Neural progenitor cell (in vitro differentiated cells): Measurements from ENCODE around the gene SPC24. TPM values are rescaled to one million over a fixed set of nuclear protein-coding genes. Genes with fewer than 3 reads are reported as not detected.

Experiments
- DNase-seq: peaks from one replicate; pipeline ENCODE4 v3.0.0-alpha.2; 2016; ENCODE audit warnings: low spot score
- H2AFZ ChIP-seq: fragments of 200-600 bp; sonication (generic); replicated peaks from 2 replicates; pipeline ENCODE4 v1.6.1; 2016; ENCODE audit warnings: antibody characterized with exemption
- H3F3A ChIP-seq: fragments of 200-600 bp; sonication (generic); 2 replicates; pipeline ENCODE4 v1.6.1; 2016; ENCODE audit warnings: antibody characterized with exemption, low read depth
- H3K27ac ChIP-seq: fragments of 200-600 bp; sonication (generic); 2 replicates; pipeline ENCODE4 v1.5.1; 2016; ENCODE audit warnings: mild to moderate bottlenecking
- H3K27me3 ChIP-seq: fragments of 200-600 bp; sonication (generic); 2 replicates; pipeline ENCODE4 v1.6.1; 2016; ENCODE audit warnings: mild to moderate bottlenecking, moderate library complexity
- H3K36me3 ChIP-seq: fragments of 200-600 bp; sonication (generic); 2 replicates; pipeline ENCODE4 v1.5.1; 2016
- H3K4me1 ChIP-seq: fragments of 200-600 bp; sonication (generic); 2 replicates; pipeline ENCODE4 v1.6.1; 2016; ENCODE audit warnings: mixed run types
- H3K4me2 ChIP-seq: fragments of 200-600 bp; sonication (generic); 2 replicates; pipeline ENCODE4 v1.6.1; 2016
- H3K4me3 ChIP-seq: fragments of 200-600 bp; sonication (generic); 2 replicates; pipeline ENCODE4 v1.5.1; 2016
- H3K79me2 ChIP-seq: fragments of 200-600 bp; sonication (generic); 2 replicates; pipeline ENCODE4 v1.6.1; 2016; ENCODE audit warnings: low read depth
- H3K9ac ChIP-seq: fragments of 200-600 bp; sonication (generic); 2 replicates; pipeline ENCODE4 v1.6.1; 2016
- H3K9me3 ChIP-seq: fragments of 200-600 bp; sonication (generic); 2 replicates; pipeline ENCODE4 v1.5.1; 2016; ENCODE audit warnings: low read depth
- H4K20me1 ChIP-seq: fragments of 200-600 bp; sonication (generic); 2 replicates; pipeline ENCODE4 v1.6.1; 2016; ENCODE audit warnings: low read depth
- H3K27ac Mint-ChIP-seq: 3 replicates; pipeline ENCODE4 v1.8.0; 2021; ENCODE audit warnings: mixed read lengths
- H3K27me3 Mint-ChIP-seq: 2 replicates; pipeline ENCODE4 v1.8.0; 2022; ENCODE audit warnings: low read depth, mild to moderate bottlenecking, inconsistent platforms, moderate library complexity, mixed read lengths; ENCODE audit not compliant: insufficient read depth
- H3K36me3 Mint-ChIP-seq: 3 replicates; pipeline ENCODE4 v1.8.0; 2021; ENCODE audit warnings: mixed read lengths
- H3K4me1 Mint-ChIP-seq: 3 replicates; pipeline ENCODE4 v1.8.0; 2021; ENCODE audit warnings: mixed read lengths
- H3K4me3 Mint-ChIP-seq: 3 replicates; pipeline ENCODE4 v1.8.0; 2021; ENCODE audit warnings: mild to moderate bottlenecking, moderate library complexity, mixed read lengths
- H3K9me3 Mint-ChIP-seq: 3 replicates; pipeline ENCODE4 v1.8.0; 2020; ENCODE audit warnings: mixed read lengths
- EZH2 ChIP-seq: fragments of 200-600 bp; sonication (generic); IDR thresholded peaks from 2 replicates; pipeline ENCODE4 v1.6.1; 2017; ENCODE audit warnings: antibody characterized with exemption, mild to moderate bottlenecking, moderate library complexity
- EZH2phosphoT487 ChIP-seq: fragments of 200-600 bp; sonication (generic); IDR thresholded peaks from 2 replicates; pipeline ENCODE4 v1.6.1; 2017; ENCODE audit warnings: antibody characterized with exemption
- total RNA-seq: library from RNA; depleted of rRNA; stranded (reverse); fragments of >200 nt; gene quantifications from 2 replicates; pipeline ENCODE4 v1.2.3, GENCODE V29; 2015; ENCODE audit warnings: low replicate concordance
- TF ChIP-seq, protein P1 (sequence below): fragments of 200-600 bp; sonication (generic); IDR thresholded peaks from 2 replicates; pipeline ENCODE4 v1.5.1; 2017; ENCODE audit warnings: antibody characterized with exemption, mild to moderate bottlenecking

The SPC24 gene
- total RNA-seq, 1 donor from 2014 or later = 57.1 TPM

DNA sequence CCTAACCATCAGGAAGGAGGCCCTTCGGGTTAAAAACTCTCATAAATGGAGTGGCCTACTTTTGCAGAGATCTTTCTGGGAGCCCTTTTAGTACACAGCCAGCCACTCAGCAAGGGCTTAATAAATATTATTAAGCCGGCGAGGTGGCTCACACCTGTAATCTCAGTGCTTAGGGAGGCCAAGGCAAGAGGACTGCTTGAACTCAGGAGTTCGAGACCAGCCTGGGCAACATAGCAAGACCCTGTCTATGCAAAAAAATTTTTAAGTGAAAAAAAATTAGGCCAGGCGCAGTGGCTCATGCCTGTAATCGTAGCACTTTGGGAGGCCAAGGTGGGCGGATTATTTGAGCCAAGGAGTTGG, 42.6 kb upstream of the SPC24 start:
- Histone ChIP-seq H3K4me3 (peak overlapping the region; percentile 94), H3K4me2 (peak overlapping the region; percentile 88), H2AFZ (no peak overlapping the region), H3K9me3 (no peaks in the 10 kb centered on the region), H3K79me2 (no peaks in the 10 kb centered on the region), H3K9ac (no peak overlapping the region), H3K36me3 (no peaks in the 10 kb centered on the region), H4K20me1 (peaks cover 6% of the 10 kb centered on the region), H3K27me3 (no peaks in the 10 kb centered on the region), H3K27ac (no peak overlapping the region), H3K4me1 (no peaks in the 10 kb centered on the region), H3F3A (peaks cover 16% of the 10 kb centered on the region)
- Mint-ChIP-seq H3K27me3 (peaks cover 8% of the 10 kb centered on the region), H3K4me1 (peaks cover 5% of the 10 kb centered on the region), H3K36me3 (no peaks in the 10 kb centered on the region), H3K4me3 (peak overlapping the region; percentile 87), H3K27ac (no peak overlapping the region), H3K9me3 (no peaks in the 10 kb centered on the region)
- no peak for DNase-seq
- TF ChIP-seq, protein P1, sequence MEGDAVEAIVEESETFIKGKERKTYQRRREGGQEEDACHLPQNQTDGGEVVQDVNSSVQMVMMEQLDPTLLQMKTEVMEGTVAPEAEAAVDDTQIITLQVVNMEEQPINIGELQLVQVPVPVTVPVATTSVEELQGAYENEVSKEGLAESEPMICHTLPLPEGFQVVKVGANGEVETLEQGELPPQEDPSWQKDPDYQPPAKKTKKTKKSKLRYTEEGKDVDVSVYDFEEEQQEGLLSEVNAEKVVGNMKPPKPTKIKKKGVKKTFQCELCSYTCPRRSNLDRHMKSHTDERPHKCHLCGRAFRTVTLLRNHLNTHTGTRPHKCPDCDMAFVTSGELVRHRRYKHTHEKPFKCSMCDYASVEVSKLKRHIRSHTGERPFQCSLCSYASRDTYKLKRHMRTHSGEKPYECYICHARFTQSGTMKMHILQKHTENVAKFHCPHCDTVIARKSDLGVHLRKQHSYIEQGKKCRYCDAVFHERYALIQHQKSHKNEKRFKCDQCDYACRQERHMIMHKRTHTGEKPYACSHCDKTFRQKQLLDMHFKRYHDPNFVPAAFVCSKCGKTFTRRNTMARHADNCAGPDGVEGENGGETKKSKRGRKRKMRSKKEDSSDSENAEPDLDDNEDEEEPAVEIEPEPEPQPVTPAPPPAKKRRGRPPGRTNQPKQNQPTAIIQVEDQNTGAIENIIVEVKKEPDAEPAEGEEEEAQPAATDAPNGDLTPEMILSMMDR = no peak
- no peak for TF ChIP-seq EZH2phosphoT487
- no peak for TF ChIP-seq EZH2

DNA sequence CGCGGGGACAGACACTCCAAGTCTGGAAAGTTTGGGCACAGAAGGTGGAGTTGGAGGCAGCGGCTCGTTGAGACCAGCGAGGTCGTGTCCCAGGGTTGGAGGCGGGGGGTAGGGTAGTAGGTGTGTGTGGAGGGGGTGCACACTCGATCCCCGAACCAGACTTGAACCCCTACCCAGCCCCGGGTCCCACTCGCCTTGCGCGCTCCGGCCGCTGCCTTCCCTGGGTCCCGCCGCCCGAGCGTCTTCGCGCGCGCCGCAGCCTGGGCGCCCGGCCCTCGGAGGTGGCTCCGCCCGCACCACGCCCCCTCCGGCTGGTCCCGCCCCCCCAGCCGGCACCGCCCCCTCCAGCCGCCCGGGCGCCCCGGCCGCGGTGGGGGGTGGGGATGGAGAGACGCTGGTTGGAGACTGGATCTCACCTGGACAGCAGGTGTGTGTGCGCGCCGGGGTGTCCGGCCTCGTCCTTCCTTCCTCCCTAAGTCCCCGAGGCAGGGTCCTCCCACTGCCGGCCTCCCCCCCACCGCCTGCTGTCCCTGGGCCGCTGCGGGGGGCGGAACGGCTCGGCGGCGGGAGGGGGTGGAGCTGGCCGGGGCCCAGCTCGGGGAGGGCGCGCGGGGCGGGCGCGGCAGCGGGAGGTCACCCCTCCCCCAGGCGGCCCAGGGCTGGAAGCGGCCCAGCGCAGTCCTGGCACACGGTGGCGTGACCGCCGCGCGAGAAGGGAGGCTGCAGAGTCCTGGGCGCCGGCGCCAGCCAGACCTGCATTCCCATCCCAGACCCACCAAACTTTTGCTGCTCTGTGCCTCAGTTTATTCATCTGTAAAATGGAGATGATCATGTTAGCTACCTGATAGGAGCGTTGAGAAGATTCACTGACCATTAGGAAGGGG, 42.0 kb upstream of the SPC24 start, which contains the start of gene KANK2:
Gene KANK2, minus strand, starts transcription at position 255 of the 884 bp plus-strand sequence. CDS start 3,034 bp downstream, outside the sequence.
- H3K27ac Mint-ChIP-seq = no peak within 1 kb of the TSS
- Histone ChIP-seq H3K36me3 (no peaks in the 10 kb centered on the region), H3K4me3 (peak within 1 kb of the TSS; percentile 94), H3K79me2 (no peaks in the 10 kb centered on the region), H3K27me3 (no peaks in the 10 kb centered on the region), H2AFZ (peak within 1 kb of the TSS; percentile 94), H3K27ac (no peak within 1 kb of the TSS), H3K4me1 (no peaks in the 10 kb centered on the region), H4K20me1 (peaks cover 6% of the 10 kb centered on the region), H3K9ac (no peak within 1 kb of the TSS), H3K4me2 (peak within 1 kb of the TSS; percentile 88), H3K9me3 (no peaks in the 10 kb centered on the region), H3F3A (peaks cover 16% of the 10 kb centered on the region)
- peaks cover 10% of the 10 kb centered on the region for H3K27me3 Mint-ChIP-seq
- peaks cover 5% of the 10 kb centered on the region for H3K4me1 Mint-ChIP-seq
- TF ChIP-seq EZH2phosphoT487 (peak; percentile 25), EZH2 (peak; percentile 28)
- TF ChIP-seq, protein P1 = no peak
- DNase-seq = peak; percentile 89
- H3K36me3 Mint-ChIP-seq = no peaks in the 10 kb centered on the region
- peak within 1 kb of the TSS; percentile 88 for H3K4me3 Mint-ChIP-seq
- H3K9me3 Mint-ChIP-seq = no peaks in the 10 kb centered on the region

DNA sequence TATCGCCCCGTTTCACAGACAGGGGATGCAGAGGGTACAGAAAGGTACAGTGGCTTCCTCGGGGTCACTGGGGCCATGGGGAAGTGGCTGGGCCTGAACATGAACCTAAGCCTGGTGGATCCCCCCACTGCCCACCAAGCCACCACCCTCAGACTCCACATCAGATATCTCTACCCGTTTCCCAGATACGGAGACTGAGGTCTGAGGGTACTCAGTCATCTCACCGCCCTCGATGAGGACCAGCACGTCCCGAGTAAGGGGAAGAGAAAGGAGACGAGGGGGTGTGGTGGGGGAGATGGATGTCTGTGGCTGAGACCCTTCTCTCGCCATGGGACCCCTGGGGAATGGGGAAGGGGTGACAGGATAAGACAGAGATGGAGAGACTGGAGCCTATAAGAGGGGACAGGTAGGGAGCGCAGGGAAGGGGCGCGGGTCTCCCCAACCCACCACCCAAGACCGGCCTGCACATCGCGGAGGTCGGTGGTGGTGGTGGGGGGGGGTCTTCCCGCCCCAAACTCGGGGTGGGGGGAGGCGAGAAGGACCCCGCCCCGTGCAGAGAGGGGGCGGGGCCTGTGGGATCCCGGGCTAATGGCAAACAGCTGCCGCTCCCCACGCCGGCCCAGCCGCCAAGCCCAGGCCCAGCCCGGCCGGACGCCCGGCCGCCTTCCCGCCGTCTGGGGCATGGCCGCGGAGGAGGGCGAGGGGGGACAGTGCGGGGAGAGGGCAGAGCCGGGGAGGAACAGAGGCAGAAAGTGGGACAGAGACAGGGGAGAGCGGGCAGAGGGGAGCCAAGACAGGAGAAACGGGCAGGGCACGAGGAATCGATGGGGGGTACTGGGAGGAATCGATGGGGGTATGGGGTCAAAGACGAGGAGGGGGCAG, 41.1 kb upstream of the SPC24 start:
- H3K27ac Mint-ChIP-seq = no peak overlapping the region
- peak; percentile 57 for DNase-seq

More for the DNA sequence above, 41.1 kb upstream of the SPC24 start:
- Histone ChIP-seq H2AFZ (peak overlapping the region; percentile 1), H3K4me3 (peak overlapping the region; percentile 94), H3K79me2 (no peaks in the 10 kb centered on the region), H3K27me3 (no peaks in the 10 kb centered on the region), H3K9me3 (no peaks in the 10 kb centered on the region), H3F3A (peaks cover 19% of the 10 kb centered on the region), H3K36me3 (no peaks in the 10 kb centered on the region), H3K9ac (no peak overlapping the region), H4K20me1 (peaks cover 6% of the 10 kb centered on the region), H3K4me1 (no peaks in the 10 kb centered on the region), H3K4me2 (peak overlapping the region; percentile 88), H3K27ac (no peak overlapping the region)
- Mint-ChIP-seq H3K36me3 (no peaks in the 10 kb centered on the region), H3K9me3 (no peaks in the 10 kb centered on the region), H3K4me1 (peaks cover 5% of the 10 kb centered on the region), H3K4me3 (peak overlapping the region; percentile 88), H3K27me3 (peaks cover 10% of the 10 kb centered on the region)
- TF ChIP-seq EZH2phosphoT487 (peak; percentile 1), EZH2 (no peak)
- TF ChIP-seq, protein P1 = no peak
